Measurements from ENCODE around the gene PIP4K2A.
"Not testable (repeated sequence)": the region's sequence is repeated elsewhere in the genome, so short reads cannot be mapped to it uniquely, and the experiment has no call there.

Gene PIP4K2A

DNA sequence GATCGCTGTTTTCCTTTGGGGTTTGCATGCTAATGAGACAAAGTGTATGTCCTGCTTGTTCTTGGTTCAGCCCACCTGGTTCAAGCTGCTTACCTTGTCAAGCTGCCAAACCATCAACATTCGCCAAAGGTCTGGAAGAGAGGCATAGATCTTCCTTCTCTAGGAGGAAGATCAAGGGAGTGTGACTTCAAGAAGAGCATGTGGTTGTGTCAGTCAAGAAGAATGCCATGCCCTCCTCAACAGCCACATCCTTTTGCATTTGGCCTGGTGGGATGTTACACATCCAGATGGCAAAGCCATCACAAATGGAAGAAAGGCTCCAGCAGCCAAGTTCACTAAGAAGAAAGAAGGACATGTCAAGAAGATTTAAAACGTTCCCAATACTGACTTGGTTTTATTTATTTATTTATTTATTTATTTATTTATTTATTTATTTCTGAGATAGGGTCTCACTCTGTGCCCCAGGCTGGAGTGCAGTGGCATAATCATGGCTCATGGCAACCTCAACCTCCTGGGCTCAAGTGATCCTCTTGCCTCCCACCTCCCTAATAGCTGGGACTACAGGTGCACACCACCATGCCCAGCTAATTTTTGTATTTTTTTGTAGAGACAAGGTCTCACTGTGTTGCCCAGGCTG lies 5.1 kb upstream of the PIP4K2A start:
- no peak for DNase-seq (ENCODE audit: low read depth)

DNA sequence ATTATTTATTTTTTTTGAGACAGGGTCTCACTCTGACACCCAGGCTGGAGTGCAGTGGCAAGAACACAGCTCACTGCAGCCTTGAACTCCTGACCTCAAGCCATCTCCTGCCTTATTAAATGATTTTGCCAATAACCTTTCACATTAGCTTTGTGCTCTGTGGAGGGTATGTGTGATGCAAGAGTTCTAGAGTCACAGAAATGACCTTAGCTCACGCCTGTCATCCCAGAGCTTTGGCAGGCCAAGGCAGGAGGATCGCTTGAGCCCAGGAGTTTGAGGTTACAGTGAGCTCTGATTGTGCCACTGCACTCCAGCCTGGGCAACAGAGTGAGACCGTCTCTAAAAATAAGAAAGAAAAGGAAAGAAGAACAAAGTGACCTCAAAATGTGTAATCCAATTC lies 4.3 kb upstream of the PIP4K2A start:
- DNase-seq (ENCODE audit: low read depth) = not testable (repeated sequence)

- DNase-seq (ENCODE audit: low read depth) = no peak
Measured at GRCh38 chr10:22717728-22718127, 3.4 kb upstream of the PIP4K2A start.

DNA sequence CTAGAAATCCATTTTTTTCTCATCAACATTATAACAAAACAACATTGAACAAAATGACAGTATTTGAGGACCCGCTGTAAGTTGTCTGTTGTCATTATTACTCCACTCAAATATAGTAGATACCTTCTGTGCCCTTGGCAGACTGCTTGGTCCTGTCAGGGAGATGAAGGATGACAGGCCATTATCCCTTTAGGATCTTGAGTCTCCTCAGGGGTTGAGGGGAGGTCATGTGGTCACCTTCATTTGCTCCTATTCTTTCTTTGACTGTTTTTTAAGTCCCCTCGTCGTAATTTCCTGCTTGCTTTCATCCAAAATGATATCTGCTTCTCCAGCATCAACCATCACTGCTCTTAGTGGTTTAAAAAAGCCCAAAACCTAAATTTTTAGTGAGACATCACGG lies 2.6 kb upstream of the PIP4K2A start:
- DNase-seq (ENCODE audit: low read depth) = no peak

GRCh38 chr10:22715290-22715625 lies 880 bp upstream of the PIP4K2A start:
- DNase-seq (ENCODE audit: low read depth) = no peak

DNA sequence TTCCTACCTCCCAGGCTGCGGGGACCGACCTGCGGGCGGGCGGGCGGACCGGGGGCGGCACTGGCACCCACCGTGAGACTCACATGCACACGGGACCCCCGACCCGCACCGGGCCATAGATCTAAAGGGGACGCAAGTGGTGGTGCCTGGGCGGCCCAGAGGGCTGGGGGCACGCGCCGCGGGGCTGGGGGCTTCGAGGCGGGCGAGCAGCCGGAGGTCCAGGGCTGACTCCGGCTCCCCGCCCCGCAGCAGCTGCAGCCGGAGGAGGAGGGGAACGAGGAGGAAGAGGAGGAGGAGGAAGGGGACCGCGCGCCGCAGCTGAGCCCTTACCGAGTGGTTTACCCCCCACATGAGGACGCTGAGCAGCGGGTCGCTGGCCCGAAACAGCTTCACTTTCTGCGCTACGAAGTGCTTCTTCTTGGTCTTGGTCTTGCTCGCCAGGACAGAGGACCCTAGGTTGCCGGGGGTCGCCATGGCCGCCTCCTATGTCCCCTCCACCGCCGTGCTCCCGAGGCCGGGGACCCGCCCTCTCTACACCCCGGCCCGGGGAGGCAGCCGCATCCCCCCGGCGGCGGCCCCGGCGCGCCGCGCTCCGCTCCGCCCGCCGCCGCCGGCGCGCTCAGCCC lies 412 bp downstream of the PIP4K2A start:
- no peak for DNase-seq (ENCODE audit: low read depth)

GRCh38 chr10:22712956-22713852 lies 1.2 kb downstream of the PIP4K2A start:
- DNase-seq (ENCODE audit: low read depth) = peak; percentile 37

- no peak for DNase-seq (ENCODE audit: low read depth)
Measured at GRCh38 chr10:22712211-22712955, 2.0 kb downstream of the PIP4K2A start.

- no peak for DNase-seq (ENCODE audit: low read depth)
Measured at GRCh38 chr10:22711373-22711772, 3.0 kb downstream of the PIP4K2A start.

DNA sequence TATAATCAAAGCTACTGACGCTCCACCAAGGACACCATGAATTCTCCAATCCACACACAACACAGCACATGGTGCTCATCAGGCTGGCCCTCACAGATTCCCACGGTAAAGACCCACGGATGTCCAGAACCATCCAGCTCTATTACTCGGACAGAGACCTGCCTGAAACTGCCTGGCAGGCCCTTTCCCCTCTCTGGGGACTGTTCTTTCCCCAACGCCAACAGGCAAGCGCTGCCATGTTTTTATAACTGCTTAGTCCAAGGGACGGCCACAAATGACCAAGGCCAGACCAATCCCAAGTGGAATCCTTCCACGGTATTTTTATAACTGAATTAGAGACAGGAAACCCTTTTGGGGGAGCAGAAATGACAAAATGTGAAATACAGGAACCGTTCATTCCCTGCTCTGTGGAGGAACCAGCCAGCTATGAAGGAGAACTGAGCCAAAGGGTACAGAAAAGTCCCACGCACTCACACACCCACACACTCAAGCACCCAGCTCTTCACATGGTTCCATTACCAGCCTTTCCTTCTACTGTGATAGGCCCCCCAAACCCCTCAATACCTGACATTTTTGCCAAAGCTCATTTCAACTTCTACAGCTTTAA lies 4.1 kb downstream of the PIP4K2A start:
- no peak for DNase-seq (ENCODE audit: low read depth)

DNA sequence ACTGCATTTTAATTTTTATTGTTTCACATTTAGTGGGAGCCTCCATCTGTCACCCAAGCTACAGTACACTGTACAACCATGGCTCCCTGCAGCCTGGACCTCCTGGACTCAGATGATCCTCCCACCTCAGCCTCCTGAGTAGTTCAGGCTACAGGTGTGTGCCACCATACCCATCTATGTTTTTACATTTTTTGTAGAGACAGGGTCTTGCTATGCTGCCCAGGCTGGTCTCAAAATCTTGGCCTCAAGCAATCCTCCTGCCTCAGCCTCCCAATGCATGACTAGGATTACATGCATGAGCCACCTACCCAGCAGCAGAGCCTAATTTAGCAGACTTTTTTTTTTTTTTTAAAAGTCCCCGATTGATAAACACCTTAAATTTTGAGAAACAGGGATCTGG lies 5.6 kb downstream of the PIP4K2A start:
- no peak for DNase-seq (ENCODE audit: low read depth)

DNA sequence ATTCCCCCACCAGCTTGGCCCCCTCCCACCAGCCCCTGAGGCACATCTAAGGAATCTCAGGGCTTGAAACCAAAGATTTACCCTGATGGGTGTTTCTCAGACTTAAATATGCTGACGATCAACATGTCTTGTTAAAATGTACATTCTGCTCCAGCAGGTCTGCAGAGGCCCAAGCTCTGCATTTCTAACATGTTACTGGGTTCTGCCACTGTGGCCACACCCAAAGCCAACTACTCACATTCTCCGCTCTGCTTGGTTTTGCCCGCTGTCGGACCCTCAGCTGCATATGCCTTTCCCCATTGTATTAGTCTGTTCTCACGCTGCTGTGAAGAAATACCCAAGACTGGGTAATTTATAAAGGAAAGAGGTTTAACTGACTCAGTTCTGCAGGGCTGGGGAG lies 8.9 kb downstream of the PIP4K2A start:
- no peak for DNase-seq (ENCODE audit: low read depth)

DNA sequence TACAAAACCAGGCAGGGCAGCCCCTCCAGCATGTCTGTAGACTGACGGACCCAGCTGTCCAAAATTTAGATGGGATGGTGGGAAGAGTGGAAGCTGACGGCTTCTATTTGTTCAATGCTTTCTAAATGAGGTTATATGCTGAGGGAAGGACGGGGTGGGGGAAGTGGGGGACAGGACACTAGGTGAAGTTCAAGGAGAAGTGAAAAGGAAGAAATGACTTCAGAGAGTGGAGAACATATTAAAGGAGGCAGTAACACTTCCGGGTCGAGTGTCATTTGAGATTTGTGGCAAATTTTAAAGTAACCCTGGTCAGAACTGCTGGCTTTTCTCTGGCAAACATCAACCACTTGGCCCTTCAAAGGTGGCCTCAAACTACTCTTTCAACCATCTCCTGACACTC lies 9.4 kb downstream of the PIP4K2A start:
- DNase-seq (ENCODE audit: low read depth) = no peak

DNA sequence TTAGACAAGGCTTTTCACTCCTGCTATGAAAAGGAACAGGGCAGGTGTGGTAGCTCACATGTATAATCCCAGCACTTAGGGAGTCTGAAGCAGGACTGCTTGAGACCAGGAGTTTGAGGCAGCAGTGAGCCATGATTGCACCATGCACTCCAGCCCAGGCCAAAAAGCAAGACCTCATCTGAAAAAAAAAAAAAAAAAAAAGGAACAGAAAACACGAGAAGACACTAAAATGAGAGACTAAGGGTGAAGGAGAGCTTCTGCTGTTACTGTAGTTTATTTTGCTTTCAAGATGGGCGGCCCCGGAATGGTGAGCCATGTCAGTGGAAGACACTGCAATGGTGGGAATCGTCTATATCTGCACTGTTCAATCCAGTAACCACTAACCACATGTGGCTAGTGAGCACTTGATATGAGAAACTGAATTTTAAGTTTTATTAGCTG lies 9.9 kb downstream of the PIP4K2A start:
- no peak for DNase-seq (ENCODE audit: low read depth)

DNA sequence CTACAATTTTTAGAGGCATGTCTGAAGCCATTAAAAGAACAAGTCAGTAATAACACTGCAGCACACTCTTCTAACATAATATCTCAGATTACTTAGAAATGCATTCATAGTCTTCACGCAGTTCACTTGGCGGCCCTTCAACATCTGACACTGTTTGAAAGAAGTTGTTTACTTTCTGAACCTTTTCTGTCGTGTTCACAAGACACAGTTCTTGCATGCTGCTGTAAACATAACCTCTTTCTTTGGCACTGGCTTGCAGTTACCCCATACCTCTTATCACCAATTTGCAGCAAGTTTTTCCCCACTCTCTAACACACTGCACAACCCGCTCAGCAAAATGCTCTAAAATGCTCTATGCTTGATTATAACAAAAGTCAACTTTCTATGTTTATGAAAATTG lies 12.0 kb downstream of the PIP4K2A start:
- DNase-seq (ENCODE audit: low read depth) = no peak

GRCh38 chr10:22701132-22701826 lies 13.1 kb downstream of the PIP4K2A start:
- no peak for DNase-seq (ENCODE audit: low read depth)

DNA sequence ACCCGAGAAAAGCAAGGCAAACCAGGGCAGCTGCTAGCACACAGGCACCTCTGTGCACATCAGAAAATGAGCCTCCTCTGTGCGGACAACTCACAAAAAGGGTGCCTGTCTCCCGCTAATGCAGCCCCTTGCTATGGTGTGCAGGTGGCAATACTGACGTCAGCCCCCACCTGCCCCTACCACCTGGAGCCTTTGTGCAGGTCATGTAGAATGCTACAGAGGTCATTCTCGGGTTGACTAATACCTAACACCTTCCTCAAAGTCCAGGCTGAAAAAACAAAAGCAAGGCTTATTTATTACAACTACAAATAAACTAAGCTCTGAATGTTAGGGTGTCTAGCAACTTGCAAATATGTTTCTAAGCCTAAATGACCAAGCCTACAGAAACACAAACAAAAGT lies 13.9 kb downstream of the PIP4K2A start:
- DNase-seq (ENCODE audit: low read depth) = no peak

GRCh38 chr10:22699976-22700375 lies 14.4 kb downstream of the PIP4K2A start:
- DNase-seq (ENCODE audit: low read depth) = no peak

GRCh38 chr10:22698941-22699440 lies 15.4 kb downstream of the PIP4K2A start:
- no peak for DNase-seq (ENCODE audit: low read depth)

GRCh38 chr10:22697800-22698199 lies 16.6 kb downstream of the PIP4K2A start:
- DNase-seq (ENCODE audit: low read depth) = no peak

DNA sequence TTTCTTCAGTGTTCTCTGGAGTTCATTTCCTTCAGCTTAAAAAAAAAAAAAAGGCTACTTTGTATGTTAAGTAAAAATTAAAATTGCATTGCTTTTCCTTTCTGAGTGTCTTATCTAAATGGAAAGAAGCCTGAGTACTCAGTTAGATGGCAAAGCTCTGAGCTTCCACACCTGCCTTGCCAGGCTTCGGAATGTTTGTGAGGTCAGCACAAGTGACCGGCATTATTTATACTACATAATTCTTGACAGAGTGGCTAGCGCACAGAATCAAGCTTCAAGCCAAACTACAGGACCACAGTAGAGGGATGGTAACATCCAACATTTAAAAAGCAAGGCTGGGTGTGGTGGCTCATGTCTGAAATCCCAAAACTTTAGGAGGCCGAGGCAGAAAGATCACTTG lies 17.3 kb downstream of the PIP4K2A start:
- no peak for DNase-seq (ENCODE audit: low read depth)

Data from activated T-helper 9 cell treated with anti-CD3 and anti-CD28 coated beads, Interleukin-2, amount 50 U/mL, for 16 hours (primary cell).